ENCODE data around the gene ARHGAP19.

GRCh38 chr10:97174941-97175340 is 117.5 kb downstream of the ARHGAP19 start:
- TF ChIP-seq CTCF (IDR thresholded peaks at IDR 0.05; ENCODE audit: insufficient read depth, low read length, poor library complexity, severe bottlenecking) = no peak
- TF ChIP-seq EZH2phosphoT487 (conservative IDR thresholded peaks at IDR 0.05; ENCODE audit: low read length) = no peak
